HG03354 (cell line): ENCODE measurements around the gene CREBBP.

Source experiments
- ATAC-seq: cut with Tn5 transposase; IDR thresholded peaks from one replicate; pipeline ENCODE4 v1.9.1; 2021; ENCODE audit warnings: mild to moderate bottlenecking; ENCODE audit not compliant: unreplicated experiment, poor library complexity, severe bottlenecking

The CREBBP gene

GRCh38 chr16:3881499-3881990 is 1.0 kb upstream of the CREBBP start:
- ATAC-seq = no peak

DNA sequence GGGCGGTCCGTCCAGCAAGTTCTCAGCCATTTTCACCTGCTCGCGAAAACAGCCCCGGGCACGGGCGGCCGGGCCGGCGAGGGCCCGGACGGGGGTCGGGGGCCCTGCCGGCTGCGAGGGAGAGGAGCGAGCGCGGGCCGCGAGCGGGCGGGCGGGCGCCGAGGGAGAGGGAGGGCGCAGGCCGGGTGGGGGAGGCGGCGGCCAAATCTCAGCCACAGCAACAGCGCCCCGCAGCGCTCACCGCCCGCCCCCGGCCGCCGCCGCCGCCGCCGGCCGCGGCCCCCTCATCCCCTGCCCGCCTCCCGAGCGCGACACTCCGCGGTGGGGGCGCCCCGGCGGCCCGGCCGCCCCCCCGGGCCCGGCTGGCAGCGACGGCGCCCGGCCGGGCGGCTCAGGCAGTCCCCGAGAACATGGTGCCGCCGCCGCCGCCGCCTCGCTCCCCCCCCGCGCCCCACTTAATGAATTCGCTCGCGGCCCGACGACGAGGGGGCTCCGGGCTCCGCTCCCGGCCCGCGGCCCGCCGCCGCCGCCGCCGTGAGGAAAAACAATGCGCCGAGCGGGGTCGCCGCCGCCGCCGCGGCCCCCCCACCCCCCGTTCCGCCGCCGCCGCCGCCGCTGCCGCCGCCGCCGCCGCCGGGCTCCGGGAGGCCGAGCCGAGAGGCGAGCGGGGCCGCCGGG is 487 bp downstream of the CREBBP start:
- ATAC-seq = peak; percentile 57

GRCh38 chr16:3879258-3879886 is 1.1 kb downstream of the CREBBP start:
- ATAC-seq = peak; percentile 23

- ATAC-seq = no peak
These were observed 1.9 kb downstream of the CREBBP start for GRCh38 chr16:3878610-3879009.

DNA sequence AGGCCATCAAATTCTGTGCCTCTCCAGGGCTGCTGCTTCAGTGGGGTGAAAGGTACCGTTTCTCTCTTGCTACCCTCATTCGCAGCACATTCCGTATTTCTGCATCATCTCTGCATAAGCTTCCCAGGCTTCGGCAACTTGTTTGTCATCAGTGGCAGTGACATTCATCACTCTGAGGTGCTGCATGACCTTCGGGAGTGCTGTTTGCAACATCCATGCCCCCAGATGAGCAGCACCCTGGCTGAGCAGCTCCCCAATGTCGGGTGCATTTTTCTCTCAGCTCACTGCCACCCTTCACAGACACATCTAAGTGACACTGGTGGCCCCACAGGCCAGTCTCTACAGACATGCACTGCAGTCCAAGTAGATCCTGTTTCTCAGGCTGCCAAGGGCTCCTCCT is 3.8 kb downstream of the CREBBP start:
- no peak for ATAC-seq

- no peak for ATAC-seq
These were observed 4.4 kb downstream of the CREBBP start for GRCh38 chr16:3876160-3876559.

- ATAC-seq = no peak
These were observed 5.5 kb downstream of the CREBBP start for GRCh38 chr16:3874794-3875692.

- ATAC-seq = no peak
These were observed 6.3 kb downstream of the CREBBP start for GRCh38 chr16:3874242-3874641.

DNA sequence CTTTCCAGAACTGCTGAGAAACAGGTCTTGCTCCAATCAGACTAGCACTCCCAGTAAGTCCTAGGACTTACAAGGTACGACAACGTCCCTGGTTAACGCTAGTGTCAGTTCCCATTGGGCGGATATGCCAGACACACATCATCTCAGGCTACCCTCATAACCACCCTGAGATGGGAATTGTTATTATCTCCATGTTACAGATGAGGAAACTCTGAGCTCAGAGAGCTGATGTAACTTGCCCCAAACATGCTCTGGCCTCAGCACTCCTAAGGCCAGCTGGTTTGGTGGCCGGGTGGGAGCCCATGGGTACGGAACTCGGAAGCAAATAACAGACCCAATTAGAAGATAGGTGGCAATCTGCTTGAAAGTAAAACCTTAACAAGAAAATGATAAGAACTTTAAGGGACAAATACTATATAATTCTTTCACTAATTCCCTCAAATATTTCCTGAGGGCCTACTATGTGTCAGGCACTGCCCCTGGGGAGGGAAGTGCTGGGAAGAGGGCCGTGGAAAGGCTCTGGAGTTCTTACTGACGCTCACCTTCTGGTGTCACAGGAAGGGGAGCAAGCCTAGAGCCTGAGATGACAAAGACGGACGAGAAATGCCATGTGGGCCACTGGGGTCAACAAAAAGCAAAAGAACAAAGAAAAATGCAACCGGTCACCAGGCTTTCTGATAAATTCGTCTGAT is 6.9 kb downstream of the CREBBP start:
- ATAC-seq = no peak

DNA sequence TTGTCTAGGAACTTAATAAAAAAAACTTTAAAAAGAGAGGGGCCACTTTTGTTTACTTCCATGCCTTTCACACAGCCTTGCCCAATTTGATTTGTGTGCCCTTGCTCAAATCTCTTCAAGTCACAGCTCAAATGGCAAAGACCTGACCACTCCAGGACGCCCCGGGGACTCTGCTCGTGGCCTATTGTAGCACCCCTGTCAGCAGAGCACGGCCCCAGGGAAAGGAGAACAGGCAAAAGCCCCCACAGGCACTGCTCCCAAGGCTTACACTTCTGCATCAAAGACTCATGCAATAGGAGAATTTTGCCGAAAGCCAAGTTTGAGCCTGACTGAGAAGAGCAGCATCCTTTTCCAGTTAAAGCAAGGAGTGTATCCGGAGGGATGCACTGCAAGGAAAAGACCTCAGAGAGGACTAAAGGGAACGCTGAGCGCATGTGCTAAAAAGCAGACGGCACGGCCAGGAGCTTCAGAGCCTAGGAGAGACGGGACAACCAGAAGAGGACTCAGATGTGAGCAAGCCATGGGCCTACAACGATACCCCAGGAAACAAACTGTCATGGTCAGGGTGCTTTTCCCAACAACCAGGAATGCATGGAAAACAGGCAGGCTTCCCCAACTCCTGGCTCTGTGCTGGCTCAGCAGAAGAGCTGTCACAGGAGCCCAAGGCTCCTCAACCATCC is 8.2 kb downstream of the CREBBP start:
- ATAC-seq = no peak

DNA sequence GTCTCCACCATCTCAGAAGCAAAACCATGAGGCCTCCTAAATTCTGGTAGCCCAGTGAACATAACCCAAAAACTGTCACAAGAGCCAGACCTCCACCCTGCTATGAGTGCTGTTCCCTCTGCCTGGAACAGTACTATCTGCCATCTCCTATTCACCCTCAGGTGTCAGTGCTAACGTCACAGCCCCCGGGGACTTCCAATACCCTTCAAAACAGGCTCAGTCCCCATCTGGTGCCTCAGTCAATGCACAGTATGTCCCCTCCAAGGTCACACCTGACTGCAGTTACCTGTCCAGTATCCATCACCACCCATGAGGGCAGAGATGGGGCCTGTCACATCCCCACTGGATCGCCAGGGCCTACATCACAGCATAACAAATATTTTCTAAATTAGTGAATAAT is 11.5 kb downstream of the CREBBP start:
- no peak for ATAC-seq

GRCh38 chr16:3868556-3868955 is 12.0 kb downstream of the CREBBP start:
- ATAC-seq = no peak

GRCh38 chr16:3866703-3867431 is 13.6 kb downstream of the CREBBP start:
- no peak for ATAC-seq

- no peak for ATAC-seq
These were observed 15.3 kb downstream of the CREBBP start for GRCh38 chr16:3865241-3865640.

DNA sequence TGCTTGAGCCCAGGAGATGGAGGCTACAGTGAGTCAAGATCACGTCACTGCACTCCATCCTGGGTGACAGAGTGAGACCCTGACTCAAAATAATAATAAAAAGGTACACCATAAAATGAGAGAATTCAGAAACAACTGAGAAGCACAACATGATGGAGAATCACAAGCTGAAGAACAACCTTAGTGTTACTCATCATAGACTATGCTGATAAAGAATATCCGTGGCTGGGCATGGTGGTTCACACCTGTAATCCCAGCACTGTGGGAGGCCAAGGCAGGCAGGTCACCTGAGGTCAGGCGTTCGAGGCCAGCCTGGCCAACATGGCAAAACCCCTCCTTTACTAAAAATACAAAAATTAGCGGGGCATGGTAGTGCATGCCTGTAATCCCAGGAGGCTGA is 16.0 kb downstream of the CREBBP start:
- ATAC-seq = no peak

DNA sequence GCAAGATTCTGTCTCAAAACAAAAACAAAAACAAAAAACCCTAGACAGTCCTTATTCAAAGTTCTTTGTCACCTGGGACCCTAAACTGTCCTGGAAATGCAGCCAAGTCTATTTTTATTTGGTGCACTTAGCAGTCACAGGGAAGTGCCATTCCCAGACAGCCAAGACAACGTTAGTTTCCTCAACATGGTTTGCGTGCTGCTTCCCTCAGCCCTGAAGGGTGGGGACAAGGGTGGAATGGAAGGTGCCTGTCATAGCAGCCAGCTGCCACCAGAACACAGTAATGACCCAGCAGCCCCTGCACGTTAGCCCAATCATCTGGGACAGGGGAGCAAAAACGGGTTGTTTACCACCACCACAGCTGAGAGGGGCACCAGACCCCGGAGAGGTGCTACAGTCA is 16.9 kb downstream of the CREBBP start:
- ATAC-seq = no peak

GRCh38 chr16:3861808-3862451 is 18.6 kb downstream of the CREBBP start:
- ATAC-seq = no peak

DNA sequence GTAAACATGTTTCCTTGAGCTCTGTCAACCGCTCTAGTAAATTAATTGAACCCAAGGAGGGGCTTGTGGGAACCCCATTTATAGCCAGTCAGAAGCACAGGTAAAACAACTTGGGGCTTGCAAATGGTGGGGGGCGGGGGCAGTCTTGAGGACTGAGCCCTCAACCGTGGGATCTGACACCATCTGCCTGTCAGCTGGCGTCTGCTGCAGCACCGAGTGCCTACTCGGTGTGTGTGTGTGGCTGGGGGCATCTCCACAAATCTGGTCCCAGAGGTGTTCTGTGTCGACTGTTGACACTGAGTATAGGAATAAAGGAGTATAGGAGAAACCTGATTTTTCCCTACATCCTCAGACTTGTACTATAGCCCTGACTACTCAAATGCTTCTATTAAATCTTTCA is 20.6 kb downstream of the CREBBP start:
- ATAC-seq = no peak
